ENCODE results near the gene AMMECR1.

Gene AMMECR1

GRCh38 chrX:110211340-110211739 is 106.5 kb downstream of the AMMECR1 start:
- DNase-seq (ENCODE audit: low spot score) = no peak

GRCh38 chrX:110210417-110211139 is 107.3 kb downstream of the AMMECR1 start:
- no peak for DNase-seq (ENCODE audit: low spot score)

GRCh38 chrX:110208092-110208491 is 109.8 kb downstream of the AMMECR1 start:
- no peak for DNase-seq (ENCODE audit: low spot score)

GRCh38 chrX:110204986-110205385 is 112.9 kb downstream of the AMMECR1 start:
- DNase-seq (ENCODE audit: low spot score) = no peak

- DNase-seq (ENCODE audit: low spot score) = no peak
Measured at GRCh38 chrX:110201799-110202198, 116.1 kb downstream of the AMMECR1 start.

- no peak for DNase-seq (ENCODE audit: low spot score)
Measured at GRCh38 chrX:110194977-110195376, 122.9 kb downstream of the AMMECR1 start.

GRCh38 chrX:110192516-110192915 is 125.4 kb downstream of the AMMECR1 start:
- no peak for DNase-seq (ENCODE audit: low spot score)

- no peak for DNase-seq (ENCODE audit: low spot score)
Measured at GRCh38 chrX:110188701-110189558, 129.0 kb downstream of the AMMECR1 start.

GRCh38 chrX:110183314-110183713 is 134.6 kb downstream of the AMMECR1 start:
- no peak for DNase-seq (ENCODE audit: low spot score)

GRCh38 chrX:110182865-110183264 is 135.0 kb downstream of the AMMECR1 start:
- DNase-seq (ENCODE audit: low spot score) = no peak

GRCh38 chrX:110182362-110182761 is 135.5 kb downstream of the AMMECR1 start:
- no peak for DNase-seq (ENCODE audit: low spot score)

- DNase-seq (ENCODE audit: low spot score) = no peak
Measured at GRCh38 chrX:110181459-110182137, 136.3 kb downstream of the AMMECR1 start.

GRCh38 chrX:110180928-110181310 is 137.0 kb downstream of the AMMECR1 start:
- DNase-seq (ENCODE audit: low spot score) = no peak

- DNase-seq (ENCODE audit: low spot score) = no peak
Measured at GRCh38 chrX:110180176-110180927, 137.5 kb downstream of the AMMECR1 start.

GRCh38 chrX:110178179-110178865 is 139.6 kb downstream of the AMMECR1 start:
- DNase-seq (ENCODE audit: low spot score) = no peak

- no peak for DNase-seq (ENCODE audit: low spot score)
Measured at GRCh38 chrX:110175696-110176095, 142.2 kb downstream of the AMMECR1 start.

GRCh38 chrX:110175146-110175545 is 142.7 kb downstream of the AMMECR1 start:
- no peak for DNase-seq (ENCODE audit: low spot score)

GRCh38 chrX:110173192-110174175 is 144.4 kb downstream of the AMMECR1 start:
- no peak for DNase-seq (ENCODE audit: low spot score)

- no peak for DNase-seq (ENCODE audit: low spot score)
Measured at GRCh38 chrX:110172215-110172614, 145.7 kb downstream of the AMMECR1 start.

GRCh38 chrX:110171442-110171841 is 146.4 kb downstream of the AMMECR1 start:
- no peak for DNase-seq (ENCODE audit: low spot score)

All from left forelimb (tissue), 1 donor.